ENCODE data around the gene ANKRD31.

DNA sequence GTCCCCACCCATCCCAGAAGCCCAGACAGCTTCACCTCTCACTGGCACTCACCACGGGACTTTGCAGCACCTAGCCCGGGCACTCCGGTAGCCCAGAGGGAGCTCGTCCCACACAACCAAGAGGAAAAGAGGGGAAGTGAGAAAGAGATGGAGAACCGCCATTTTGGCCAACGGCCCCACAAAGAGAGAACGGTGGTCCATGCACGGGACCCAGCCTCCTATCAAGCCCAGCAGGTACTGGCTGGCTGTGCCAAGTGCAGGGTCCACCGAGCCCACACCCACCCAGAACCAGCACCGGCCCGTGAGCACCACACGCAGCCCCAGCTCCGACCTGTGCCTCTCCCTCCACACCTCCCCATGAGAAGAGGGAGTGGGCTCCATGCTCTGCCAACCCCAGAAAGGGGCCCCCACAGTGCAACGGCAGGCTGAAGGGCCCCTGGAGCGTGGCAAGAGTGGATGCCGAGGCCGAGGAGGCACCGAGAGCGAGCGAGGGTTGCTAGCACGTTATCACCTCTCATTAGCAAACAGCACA is 105.8 kb downstream of the ANKRD31 start:
- TF ChIP-seq, protein P1, sequence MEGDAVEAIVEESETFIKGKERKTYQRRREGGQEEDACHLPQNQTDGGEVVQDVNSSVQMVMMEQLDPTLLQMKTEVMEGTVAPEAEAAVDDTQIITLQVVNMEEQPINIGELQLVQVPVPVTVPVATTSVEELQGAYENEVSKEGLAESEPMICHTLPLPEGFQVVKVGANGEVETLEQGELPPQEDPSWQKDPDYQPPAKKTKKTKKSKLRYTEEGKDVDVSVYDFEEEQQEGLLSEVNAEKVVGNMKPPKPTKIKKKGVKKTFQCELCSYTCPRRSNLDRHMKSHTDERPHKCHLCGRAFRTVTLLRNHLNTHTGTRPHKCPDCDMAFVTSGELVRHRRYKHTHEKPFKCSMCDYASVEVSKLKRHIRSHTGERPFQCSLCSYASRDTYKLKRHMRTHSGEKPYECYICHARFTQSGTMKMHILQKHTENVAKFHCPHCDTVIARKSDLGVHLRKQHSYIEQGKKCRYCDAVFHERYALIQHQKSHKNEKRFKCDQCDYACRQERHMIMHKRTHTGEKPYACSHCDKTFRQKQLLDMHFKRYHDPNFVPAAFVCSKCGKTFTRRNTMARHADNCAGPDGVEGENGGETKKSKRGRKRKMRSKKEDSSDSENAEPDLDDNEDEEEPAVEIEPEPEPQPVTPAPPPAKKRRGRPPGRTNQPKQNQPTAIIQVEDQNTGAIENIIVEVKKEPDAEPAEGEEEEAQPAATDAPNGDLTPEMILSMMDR (IDR thresholded peaks at IDR 0.05), result no peak
- TF ChIP-seq ZFX (IDR thresholded peaks at IDR 0.05; ENCODE audit: borderline replicate concordance), result no peak
